CD4-positive, alpha-beta T cell treated with Interleukin-21 for 1 hour (primary cell): Measurements from ENCODE around the gene ATXN7.

Experiments used
- DNase-seq: peaks from one replicate; pipeline ENCODE4 v3.0.0-alpha.2; 2020

The ATXN7 gene, protein sequence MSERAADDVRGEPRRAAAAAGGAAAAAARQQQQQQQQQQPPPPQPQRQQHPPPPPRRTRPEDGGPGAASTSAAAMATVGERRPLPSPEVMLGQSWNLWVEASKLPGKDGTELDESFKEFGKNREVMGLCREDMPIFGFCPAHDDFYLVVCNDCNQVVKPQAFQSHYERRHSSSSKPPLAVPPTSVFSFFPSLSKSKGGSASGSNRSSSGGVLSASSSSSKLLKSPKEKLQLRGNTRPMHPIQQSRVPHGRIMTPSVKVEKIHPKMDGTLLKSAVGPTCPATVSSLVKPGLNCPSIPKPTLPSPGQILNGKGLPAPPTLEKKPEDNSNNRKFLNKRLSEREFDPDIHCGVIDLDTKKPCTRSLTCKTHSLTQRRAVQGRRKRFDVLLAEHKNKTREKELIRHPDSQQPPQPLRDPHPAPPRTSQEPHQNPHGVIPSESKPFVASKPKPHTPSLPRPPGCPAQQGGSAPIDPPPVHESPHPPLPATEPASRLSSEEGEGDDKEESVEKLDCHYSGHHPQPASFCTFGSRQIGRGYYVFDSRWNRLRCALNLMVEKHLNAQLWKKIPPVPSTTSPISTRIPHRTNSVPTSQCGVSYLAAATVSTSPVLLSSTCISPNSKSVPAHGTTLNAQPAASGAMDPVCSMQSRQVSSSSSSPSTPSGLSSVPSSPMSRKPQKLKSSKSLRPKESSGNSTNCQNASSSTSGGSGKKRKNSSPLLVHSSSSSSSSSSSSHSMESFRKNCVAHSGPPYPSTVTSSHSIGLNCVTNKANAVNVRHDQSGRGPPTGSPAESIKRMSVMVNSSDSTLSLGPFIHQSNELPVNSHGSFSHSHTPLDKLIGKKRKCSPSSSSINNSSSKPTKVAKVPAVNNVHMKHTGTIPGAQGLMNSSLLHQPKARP

DNA sequence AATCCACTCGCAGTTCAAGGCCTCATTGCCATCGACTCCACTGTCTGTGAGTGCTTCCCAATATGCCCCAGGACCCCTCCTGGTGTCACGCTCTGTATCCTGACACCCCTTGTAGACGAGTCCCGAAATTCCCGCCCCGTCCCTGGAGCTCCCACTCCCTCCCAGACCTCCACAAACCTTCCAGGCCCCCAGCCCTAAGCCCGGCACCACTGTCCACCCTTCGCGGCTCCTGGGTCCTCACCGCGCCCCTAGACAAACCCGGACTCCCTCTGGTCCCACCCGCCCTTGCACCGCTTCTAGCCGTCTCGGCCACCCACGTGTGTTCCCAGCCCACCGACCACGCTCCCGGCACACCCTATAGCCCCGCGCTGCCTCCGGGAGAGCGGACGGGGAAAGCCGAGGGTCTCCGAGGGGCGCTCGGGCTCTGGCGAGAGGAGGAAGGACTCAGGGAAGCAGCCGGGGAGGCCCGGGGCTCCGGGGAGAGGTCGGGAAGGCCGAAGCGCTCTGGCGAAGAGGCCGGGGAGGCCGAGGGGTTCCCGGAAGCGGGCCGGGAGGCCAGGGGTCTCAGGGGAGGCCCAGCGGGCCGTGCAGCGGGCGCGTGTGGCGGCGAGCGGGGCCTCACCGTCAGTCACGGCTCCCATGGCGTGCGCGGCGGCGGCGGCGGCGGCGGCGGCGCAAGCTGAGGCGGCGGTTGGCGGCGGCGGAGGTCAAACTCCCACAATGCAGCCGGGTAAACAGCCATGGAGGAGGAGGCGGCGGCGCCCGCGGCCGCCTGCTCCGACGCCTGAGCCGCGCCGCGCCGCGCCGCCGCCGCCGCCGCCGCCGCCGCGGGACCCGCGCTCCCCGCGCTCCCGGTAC, at the start of gene ATXN7, which contains the start of gene THOC7:
Gene ATXN7 (plus strand): TSS at position 718 of the 858 bp plus-strand sequence. CDS start 48,732 bp downstream, outside the sequence.
Gene THOC7 (minus strand): TSS at position 656 of the 858 bp plus-strand sequence. CDS start 15 bp downstream, at position 641.
- DNase-seq, result peak; percentile 75

DNA sequence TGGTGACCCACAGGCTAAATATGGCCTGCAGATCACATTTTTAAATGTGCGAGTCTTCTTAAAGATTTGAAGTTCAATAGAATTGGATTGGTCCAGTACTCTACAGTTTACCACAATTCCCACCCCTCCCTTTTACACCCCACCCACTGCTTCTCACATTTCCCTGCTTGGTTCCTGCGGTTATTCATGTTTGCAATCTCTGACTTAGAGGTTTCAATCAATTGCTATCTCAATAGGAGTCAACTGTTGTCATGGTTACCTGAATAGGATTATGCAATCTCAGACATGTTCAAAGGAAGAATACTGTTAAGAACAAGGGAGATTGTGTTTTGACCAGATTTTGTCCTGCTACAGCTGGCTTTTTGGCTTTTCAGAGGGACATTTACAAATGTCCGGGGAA, 49.4 kb upstream of the ATXN7 start:
- no peak for DNase-seq

DNA sequence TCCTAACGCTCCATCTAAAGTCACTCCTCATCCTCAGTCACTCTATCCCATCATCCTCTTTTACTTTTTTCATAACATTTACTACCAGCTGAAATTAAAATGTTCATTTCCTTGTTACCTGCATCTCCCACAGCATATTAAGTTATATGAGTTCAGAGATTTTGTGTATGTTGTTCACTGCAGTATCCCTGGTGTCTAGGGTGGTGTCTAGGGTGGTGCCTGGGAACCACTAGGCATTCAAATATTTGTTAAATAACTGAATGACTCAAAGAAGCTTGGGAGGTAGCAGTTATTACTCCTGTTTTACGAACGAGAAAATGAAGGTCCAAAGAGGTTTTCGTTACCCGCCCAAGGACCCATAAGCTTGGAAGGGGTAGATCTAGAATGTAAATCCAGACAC, 46.4 kb upstream of the ATXN7 start:
- no peak for DNase-seq

GRCh38 chr3:63818282-63819150, 45.2 kb upstream of the ATXN7 start:
- peak; percentile 60 for DNase-seq

DNA sequence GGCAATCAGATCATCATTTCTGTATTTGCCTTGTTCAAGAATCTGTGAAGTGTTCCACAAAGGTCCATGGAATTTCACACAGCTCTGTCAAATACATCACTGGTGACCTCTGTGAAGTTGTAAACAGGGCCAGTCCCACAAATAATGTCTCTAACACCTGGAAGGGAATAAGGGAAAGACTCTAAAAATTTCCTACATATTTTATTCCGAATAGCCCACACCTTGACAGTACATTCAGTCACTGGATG, 44.6 kb upstream of the ATXN7 start, which contains the start of gene C3orf49:
Gene C3orf49 (plus strand): TSS at position 149 of the 248 bp plus-strand sequence. CDS start 173 bp downstream, outside the sequence.
- DNase-seq, result no peak

DNA sequence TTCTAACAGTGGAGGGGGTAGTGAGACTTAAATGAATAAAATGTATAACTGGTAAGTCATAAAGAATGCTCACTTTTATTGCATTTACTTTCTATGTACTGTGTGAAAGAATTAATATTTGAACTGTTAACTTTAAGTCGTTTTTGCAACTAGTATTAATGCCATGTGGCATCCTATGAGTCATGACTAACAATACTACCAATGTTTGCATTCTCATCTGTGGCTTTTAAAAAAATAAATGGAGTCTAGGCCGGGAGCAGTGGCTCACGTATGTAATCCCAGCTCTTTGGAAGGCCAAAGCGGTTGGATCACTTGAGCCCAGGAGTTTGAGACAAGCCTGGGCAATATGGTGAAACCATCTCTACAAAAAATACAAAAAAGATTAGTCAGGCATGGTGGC, 39.4 kb upstream of the ATXN7 start:
- no peak for DNase-seq

GRCh38 chr3:63830526-63830925, 33.1 kb upstream of the ATXN7 start:
- DNase-seq, result no peak

GRCh38 chr3:63832395-63832794, 31.3 kb upstream of the ATXN7 start:
- DNase-seq, result no peak

DNA sequence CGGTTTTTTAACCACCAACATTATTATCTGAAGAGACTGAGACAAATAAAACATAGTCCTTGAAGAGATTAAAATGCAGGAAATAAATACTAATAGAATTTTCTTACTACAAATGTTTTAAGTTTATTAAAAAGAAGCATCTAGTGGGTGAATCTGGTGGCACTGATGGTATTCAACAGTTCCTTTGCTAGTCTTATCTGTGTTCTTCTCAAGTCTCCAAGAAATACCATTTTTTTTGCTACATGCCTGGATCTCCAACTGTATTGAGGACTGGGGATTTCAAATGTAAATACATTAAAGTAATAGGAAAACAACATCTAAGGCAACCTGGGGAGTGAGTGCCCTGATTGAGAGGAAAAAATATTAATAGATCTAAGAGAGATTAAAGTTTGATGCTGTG, 22.0 kb upstream of the ATXN7 start:
- DNase-seq, result no peak

DNA sequence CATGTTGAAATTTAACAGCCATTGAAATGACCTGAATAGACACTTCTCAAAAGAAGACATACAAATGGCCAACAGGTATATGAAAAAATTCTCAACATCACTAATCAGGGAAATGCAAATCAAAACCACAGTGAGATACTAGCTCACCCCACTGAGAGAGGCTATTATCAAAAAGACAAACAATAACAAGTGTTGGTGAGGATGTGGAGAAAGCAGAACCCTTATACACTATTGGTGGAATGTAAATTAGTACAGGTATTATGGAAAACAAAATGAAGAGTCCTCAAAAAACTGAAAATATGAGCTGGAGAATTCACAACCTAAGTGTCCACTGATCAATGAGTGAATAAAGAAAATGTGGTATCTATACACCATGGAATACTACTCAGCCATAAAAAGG, 21.5 kb upstream of the ATXN7 start:
- DNase-seq, result no peak

DNA sequence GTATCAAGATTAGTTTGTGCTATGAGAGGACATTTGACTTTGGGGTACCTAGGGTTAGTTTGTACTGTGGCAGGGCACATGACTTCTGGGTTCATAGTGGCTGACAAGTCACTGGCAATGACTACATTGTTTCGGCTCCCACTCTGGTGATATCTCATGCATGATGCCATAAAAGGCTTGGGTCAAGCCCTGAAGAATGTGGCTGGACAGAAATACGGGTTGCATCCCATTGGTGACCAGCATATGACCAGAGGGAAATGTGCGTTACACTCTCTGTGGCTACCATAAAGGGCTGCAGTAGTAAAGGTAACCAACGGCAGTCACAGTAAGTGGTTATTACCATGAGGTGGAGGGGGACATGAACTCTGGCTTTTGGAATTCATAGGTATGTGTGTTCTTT, 18.5 kb upstream of the ATXN7 start:
- DNase-seq, result no peak

DNA sequence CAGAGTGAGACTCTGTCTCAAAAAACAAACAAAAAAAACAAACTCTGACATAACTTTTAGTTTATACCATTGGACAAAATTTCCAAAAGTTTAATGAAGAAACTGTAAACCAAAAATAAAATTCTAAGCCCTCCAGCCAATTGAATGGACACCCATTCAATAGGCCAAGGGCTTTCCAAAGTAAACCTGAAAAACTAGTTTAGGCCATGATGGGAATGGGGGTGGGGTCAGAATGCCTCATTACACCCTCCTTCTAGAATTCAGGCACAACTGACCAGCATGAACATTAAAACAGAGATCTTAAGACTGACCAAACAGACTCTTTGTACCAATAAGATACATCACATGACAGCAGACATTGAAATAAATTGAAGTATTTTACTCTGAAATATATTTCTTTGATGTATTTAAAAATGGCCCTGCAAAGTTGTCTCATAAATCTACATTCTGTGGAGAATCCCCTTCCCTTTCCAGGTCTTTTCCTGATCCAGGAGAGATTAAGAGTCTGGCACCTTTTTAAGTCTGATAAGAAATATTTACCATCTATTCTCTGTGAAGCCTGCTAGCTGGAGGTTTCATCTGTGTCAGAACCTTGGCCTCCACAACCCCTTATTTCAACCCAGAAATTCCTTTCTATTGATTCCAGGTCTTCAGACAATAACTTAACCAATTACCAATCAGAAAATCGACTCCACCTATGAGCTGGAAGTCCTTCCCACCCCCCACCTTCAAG, 15.8 kb upstream of the ATXN7 start:
- DNase-seq, result no peak

DNA sequence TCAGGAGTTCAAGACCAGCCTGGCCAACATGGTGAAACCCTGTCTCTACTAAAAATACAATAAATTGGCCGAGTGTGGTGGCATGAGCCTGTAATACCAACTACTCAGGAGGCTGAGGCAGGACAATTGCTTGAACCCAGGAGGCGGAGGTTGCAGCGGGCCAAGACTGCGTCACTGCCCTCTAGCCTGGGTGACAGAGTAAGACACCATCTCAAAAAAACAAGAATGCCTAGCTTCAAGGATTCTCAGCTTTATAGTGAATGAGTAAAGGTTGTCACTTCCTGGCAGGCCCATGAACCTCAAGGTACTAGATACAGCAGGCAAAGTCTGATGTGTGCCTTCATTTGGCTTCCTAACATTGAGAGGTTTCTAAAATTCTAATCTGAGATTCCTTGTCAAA, 14.5 kb upstream of the ATXN7 start:
- no peak for DNase-seq

DNA sequence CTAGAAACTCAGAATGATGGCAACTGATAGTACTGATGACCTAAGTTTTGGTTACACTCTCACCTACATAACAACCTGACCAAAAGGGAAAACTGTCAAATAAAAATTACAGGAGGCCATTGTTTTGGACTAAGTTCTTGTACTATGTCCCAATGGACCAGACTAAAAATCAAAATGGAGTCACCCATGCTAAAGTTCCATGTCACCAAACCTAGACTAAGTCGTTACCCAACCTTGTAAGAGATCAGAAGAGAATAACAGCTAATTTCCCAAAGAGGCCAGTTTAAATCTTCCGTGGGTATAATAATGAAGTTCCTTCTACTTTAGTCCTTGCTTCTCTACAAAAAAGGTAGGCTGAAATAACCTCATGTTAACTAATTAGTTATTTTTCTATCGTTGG, 12.4 kb upstream of the ATXN7 start:
- DNase-seq, result no peak

DNA sequence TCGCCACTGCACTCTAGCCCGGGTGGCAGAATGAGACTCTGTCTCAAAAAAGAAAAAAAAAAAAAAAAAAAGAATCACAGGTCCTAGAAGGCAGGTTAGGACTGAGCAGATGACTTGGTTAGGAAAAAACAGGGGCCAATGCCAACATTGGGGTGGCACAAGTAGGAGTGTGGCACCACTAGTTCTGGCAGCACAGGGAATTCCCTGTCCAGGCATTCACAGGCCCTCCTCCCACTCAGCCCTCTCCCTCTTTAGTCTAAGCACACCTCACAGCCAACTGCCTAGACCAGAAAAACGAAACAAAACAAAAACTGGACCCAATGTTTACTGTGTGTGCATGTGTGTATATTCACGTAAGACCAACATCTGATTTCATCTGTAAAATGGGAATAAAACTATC, 10.6 kb upstream of the ATXN7 start:
- DNase-seq, result no peak

DNA sequence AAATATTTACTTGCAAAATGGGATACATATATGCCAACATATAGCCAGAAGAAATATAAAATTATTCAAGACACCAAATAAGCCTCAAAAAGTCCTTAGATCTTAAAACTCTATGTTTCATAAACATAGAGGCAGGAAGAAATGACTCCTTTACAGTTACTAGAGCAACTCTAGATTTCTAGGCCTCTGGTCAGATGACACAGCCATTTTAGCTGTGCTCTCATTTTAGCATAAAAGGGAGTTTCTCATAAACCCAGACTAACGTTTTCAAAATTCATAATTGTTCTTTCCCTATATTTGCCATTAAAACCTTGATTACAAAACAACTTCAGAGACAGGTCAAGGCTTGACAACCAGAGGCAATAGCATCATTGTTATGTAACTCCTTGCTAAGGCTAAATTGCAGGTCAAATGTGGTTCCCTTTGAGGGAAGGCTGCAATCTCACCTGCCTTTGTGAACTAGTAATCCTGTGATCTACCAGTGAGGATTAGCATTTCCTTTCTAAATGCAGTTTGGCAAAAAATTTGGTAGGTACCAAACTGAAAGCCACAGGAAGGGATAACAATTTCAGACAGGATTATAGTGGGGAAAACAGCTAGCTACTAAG, 8.2 kb upstream of the ATXN7 start:
- no peak for DNase-seq

DNA sequence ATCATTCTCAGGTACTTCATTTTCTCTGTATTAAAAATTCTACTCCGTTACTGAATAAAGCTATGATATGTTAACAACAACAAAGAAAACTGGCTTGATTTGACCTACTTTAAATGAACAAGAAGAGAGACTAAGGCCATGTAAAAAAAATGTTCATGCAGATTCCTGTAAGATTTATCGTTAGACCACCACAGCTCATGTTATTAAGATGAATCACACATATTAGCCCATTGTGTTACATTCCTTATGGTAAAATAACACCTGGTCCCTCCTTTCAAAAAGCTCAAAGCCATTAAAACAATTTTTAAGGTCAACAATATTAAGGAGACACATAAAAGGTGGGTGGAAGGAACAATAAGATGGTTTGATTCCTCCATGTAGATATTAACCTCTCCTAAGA, 6.4 kb upstream of the ATXN7 start:
- no peak for DNase-seq

GRCh38 chr3:63860776-63861175, 2.9 kb upstream of the ATXN7 start:
- no peak for DNase-seq

GRCh38 chr3:63861306-63861705, 2.4 kb upstream of the ATXN7 start:
- DNase-seq, result no peak

- DNase-seq, result no peak
These were observed 890 bp upstream of the ATXN7 start for GRCh38 chr3:63862804-63863149.
